Activated T-cell treated with anti-CD3 and anti-CD28 coated beads, Interleukin-2, amount 50 U/mL, for 1 hour (primary cell): ENCODE data around the gene KIAA0753.
"Not testable (repeated sequence)": the region's sequence is repeated elsewhere in the genome, so short reads cannot be mapped to it uniquely, and the experiment has no call there.

ENCODE experiments used
- DNase-seq: peaks from one replicate; pipeline ENCODE4 v3.0.0-alpha.2; 2020

The KIAA0753 gene

DNA sequence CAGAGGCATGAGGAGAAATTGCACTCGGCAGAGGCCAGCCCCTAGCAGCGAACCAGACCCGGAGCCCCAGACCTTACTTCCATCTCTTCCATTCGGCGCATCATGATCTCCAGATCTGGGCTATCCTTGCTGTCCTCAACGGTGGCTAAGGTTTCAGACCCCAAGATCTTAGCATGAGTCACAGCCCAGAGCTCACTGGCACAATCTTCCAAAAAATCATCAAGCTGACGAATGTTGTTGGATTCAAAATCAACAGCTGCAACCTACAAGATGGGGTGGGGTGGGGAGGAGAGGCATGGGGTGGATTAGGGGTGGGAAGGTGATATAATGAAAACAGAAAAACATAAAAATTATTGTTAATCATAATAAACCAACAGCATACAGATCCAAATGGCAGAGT is 44.4 kb downstream of the KIAA0753 start:
- no peak for DNase-seq

DNA sequence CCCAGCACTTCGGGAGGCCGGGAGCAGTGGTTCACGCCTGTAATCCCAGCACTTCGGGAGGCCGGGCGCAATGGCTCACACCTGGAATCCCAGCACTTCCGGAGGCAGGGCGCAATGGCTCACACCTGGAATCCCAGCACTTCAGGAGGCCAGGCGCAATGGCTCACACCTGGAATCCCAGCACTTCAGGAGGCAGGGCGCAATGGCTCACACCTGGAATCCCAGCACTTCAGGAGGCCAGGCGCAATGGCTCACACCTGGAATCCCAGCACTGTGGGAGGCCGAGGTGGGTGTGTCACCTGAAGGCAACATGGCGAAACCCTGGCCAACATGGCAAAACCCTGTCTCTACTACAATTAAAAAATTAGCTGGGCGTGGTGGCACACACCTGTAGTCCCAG is 47.1 kb downstream of the KIAA0753 start:
- not testable (repeated sequence) for DNase-seq

DNA sequence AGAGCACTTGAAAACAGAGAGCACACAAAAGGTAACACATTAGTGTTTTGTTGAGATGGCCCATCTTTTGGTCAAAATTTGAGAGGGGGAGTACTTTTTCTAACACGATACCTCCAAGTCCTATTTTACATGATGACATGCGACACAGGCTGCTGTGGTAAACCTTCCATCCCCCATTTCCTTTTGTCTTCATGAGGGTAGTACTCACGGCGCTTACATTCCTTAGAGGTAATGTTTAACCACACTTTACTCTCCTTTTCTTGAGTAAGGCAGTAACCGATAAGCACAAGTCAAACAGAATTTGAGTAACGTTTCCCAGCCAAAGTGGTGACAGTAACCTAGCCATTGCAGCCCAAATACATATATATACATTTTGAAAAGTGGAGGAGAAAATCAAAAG is 48.3 kb downstream of the KIAA0753 start:
- no peak for DNase-seq

DNA sequence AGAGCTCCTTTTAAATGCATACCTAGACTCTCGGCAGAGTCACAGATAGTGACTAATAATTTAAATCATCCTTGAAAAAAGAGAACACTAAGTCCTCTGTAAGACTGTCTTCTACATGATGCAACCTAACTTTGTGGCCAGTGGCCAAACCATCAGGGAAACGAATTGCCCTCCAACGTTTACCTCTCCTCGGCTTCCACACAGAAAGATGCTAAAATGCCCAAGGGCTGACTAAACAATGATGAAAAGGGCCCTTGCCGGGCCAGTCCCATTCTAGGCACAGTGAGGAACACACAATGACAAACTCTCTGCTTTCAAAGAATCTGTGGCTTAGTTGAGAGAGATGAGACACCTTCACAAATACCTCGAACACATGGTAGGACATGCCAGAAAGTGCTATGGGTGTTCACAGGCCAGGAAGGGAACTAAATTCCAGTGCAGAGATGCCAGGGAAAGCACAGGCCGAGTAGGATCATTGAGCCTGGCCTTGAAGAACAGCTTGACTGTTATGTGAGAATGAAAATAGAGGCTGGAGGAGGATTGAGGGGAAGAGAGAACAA is 48.8 kb downstream of the KIAA0753 start:
- DNase-seq = no peak

DNA sequence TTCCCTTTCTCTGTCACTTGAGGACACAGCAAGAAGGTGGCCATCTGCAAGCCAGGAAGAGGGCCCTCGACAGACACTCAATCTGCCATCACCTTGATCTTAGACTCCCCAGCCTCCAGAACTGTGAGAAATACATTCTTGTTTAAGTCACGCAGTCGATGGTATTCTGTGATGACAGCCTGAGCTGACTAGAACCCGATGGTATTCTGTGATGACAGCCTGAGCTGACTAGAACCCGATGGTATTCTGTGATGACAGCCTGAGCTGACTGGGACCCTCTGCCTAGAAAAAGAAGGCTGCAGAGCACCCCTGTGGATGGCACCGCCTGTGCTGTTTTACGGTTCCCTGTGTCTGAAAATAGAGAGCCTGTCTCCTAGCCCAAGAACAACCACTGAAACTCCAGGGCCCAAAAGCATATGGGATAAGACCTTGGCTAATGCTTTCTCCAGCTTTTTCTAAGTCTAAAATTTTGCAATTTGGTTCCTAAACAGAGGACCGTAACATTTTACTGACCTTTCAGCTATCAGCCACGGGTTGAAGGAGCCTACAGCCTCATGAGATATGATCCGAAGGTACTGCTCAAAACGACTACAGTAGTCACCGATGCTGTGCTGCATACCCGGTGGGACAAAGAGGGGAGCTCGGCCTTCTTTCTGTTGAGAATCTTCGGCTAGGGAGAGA is 51.1 kb downstream of the KIAA0753 start:
- DNase-seq = no peak

DNA sequence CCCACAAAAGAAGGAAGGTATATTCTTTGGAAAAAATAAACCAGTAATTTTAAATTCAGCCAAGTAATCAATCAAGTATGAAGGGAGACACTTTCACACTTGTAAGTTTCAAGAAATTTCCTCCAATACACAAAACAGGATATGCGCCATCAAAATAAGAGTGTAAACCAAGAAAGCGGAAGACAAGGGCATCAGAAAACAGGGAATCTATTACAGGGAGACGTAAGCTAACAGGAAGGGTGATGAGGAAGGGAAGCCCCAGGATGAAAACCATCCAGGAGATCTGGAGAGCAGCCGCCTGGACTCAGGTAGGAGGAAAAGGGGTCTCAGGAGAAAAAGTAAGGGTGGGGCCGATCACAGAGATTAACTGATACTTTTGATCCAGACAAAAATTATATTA is 52.3 kb downstream of the KIAA0753 start:
- no peak for DNase-seq

- no peak for DNase-seq
These were observed 53.2 kb downstream of the KIAA0753 start for GRCh38 chr17:6587310-6587709.

DNA sequence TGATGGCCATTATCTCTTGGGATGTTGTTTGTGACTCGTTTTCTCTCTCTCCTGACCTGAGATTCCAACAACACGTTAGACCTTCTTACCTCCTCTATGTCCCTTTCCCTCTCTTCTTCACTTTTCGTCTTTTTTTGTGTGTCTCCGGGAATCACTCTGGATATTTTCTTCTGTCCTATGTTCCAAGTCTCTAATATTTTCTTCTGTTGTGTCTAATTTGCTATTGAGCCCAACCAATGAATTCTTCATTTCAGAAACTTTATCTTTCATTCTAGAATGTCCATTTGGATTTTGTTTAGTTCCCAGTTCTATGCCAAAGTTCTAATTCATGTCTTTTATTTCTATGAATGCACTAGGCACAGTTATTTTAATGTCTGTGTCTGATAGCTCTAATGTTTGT is 57.1 kb downstream of the KIAA0753 start:
- DNase-seq = no peak

- no peak for DNase-seq
These were observed 59.9 kb downstream of the KIAA0753 start for GRCh38 chr17:6580625-6581024.

DNA sequence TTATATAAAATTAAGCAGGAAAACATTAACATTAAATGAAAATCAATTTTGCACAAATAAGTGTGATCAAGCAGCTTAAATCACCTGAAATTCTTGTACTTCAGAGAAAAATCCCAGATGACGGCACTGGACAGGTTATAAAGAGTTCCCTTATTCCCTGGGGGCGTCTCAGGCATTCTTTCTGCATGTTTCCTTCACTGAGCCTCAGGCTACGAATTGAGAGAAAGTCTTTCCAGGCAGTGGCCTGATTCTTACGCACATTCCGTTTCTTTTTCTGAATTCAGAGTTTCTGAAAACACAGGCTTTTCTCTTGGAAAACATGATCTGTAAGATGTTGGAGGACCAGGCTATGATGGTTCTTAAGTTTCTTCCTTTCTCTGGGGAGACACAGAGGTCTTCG is 62.0 kb downstream of the KIAA0753 start:
- DNase-seq = no peak

- no peak for DNase-seq
These were observed 62.7 kb downstream of the KIAA0753 start for GRCh38 chr17:6577686-6578263.

- no peak for DNase-seq
These were observed 64.3 kb downstream of the KIAA0753 start for GRCh38 chr17:6576038-6576785.

DNA sequence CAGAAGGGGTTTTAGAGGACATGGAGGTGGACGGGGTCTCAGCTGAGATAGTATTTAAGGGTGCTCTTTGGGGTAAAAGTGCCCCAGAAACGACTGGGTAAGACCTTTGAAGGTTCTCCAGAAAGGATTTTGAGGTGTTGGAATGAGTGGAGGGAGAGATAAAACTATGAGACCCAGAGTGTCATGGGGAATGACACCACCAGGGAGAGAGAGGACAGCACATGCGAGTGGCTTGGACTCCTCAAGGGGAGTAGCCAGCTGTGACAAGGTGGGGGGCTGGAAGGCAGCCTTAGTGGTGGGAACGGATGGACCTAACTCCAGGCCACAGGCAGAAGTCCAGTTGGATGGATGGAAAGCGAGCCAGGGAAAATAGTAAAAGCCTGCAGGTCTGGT is 64.9 kb downstream of the KIAA0753 start:
- DNase-seq = no peak

GRCh38 chr17:6574687-6575595 is 65.6 kb downstream of the KIAA0753 start:
- DNase-seq = no peak

DNA sequence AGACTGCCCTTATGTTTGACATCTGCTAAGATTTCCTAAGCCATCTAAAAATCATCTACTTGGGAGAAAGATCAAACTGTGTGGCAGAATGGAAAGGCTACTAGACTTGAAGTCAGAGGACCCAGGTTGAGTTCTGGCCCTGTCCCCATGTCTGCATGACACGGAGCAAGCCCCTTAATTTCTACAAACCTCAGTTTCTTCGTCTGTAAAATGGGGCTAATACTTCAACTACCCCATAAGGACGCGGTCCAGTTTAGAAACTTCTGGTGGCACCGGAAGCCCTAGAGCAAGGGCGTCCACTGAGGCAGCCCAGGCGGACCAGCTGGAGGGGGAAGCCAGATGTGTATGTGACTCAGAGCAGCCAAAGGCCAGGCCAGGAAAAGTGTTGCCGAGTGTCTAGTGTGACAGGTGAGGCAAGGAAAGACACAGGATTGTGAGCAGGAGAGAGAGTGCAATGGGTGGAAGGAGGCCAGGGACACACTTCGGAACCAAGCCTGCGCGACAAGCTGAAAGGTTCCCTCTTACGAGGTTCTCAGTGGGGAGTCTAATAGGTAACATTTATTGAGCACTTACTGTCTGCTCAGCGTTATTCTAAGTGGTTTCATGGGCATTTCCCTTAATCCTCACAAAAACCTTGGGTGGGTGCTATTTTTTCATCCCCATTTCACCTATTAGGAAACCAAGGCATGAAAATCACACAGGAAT is 66.4 kb downstream of the KIAA0753 start:
- DNase-seq = no peak

DNA sequence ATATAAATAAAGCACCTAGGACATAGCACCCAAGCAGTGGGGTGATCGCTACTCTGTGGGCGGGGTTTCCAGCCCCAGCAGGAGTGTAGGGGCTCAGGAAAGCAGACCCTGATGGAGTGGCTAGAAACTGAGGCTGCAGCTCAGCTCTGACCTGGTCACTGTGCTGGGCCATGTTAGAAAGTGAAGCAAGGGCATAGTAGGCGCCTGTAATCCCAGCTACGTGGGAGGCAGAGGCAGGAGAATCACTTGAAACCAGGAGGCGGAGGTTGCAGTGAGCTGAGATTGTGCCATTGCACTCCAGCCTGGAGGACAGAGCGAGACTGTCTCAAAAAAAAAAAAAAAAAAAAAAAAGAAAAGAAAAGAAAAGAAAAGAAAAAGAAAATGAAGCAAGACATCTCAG is 67.0 kb downstream of the KIAA0753 start:
- DNase-seq = not testable (repeated sequence)

DNA sequence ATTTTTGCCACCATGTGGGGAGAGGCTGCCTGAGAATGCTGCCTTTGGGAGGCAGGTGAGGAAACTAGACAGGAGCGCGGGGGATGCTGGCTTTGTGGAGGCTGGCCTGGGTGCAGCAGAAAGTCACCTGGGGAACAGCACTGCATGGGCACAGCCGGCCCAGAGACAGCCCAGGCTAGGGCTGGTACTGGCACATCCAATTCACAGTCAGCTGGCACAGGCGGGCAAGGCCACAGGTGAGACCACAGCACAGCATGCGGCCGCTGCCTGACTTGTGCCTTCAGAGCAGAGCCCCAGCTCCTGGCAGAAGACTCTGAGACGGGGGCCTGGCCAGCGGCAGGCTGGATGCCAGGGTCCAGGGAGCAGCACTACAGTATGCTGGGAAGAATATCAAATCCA is 67.5 kb downstream of the KIAA0753 start:
- DNase-seq = no peak

GRCh38 chr17:6571452-6571781 is 69.1 kb downstream of the KIAA0753 start:
- no peak for DNase-seq

DNA sequence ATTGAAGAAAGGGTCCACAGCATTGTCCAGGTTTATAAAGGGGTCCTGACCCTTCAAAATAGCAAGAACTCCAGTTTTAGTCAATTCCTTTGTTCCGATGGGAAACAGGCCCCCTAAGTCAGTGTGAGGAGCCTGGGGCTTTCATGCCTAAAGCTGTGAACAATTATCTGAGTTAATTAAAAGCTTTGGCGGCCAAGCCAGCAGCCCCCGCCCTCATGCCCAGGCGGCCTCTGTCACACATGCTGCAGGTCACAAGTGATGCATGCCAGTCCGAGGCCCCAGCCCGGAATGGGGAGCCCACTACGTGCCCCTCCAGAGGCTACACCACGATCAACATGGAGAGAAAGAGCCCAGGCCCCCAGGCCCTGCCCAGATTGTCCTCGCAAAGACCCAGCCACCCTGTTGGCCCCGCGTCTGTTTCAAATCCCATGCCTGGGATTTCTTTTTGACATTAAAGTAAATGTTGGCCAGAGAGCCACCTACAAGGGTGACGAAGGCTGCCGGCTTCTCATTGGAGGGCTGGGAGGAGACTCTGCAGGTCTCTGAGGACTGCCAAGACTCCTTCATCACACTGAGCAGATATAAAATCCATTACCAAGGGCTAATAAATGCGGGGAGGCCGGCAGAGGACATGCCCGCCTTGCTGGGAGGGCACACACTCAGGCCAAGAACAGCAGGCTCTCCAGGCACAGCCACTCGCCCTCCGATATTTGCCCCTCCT is 69.6 kb downstream of the KIAA0753 start:
- no peak for DNase-seq

- DNase-seq = no peak
These were observed 70.9 kb downstream of the KIAA0753 start for GRCh38 chr17:6569370-6570285.
